Measurements from ENCODE around the gene MACROD2. TPM values are rescaled to one million over a fixed set of nuclear protein-coding genes. Genes with fewer than 3 reads are reported as not detected.
"Not testable (repeated sequence)": the region's sequence is repeated elsewhere in the genome, so short reads cannot be mapped to it uniquely, and the experiment has no call there.

The MACROD2 gene
- total RNA-seq, 1 donor from 2014 or later, result 0.40 TPM

GRCh38 chr20:14902432-14903089 lies 907.2 kb downstream of the MACROD2 start:
- no peak for DNase-seq (ENCODE audit: low read depth in 2 of 2)

- DNase-seq (ENCODE audit: low read depth in 2 of 2), result no peak
Observed at GRCh38 chr20:14906908-14907434, 911.7 kb downstream of the MACROD2 start.

GRCh38 chr20:14910126-14910525 lies 914.8 kb downstream of the MACROD2 start:
- DNase-seq (ENCODE audit: low read depth in 2 of 2), result no peak

- DNase-seq (ENCODE audit: low read depth in 2 of 2), result no peak
Observed at GRCh38 chr20:14913896-14914620, 918.7 kb downstream of the MACROD2 start.

GRCh38 chr20:14914633-14915032 lies 919.3 kb downstream of the MACROD2 start:
- no peak for DNase-seq (ENCODE audit: low read depth in 2 of 2)

- DNase-seq (ENCODE audit: low read depth in 2 of 2), result no peak
Observed at GRCh38 chr20:14915356-14915755, 920.0 kb downstream of the MACROD2 start.

GRCh38 chr20:14916360-14916920 lies 921.1 kb downstream of the MACROD2 start:
- no peak for DNase-seq (ENCODE audit: low read depth in 2 of 2)

GRCh38 chr20:14918281-14918680 lies 923.0 kb downstream of the MACROD2 start:
- DNase-seq (ENCODE audit: low read depth in 2 of 2), result no peak

- DNase-seq (ENCODE audit: low read depth in 2 of 2), result no peak
Observed at GRCh38 chr20:14918976-14919375, 923.7 kb downstream of the MACROD2 start.

GRCh38 chr20:14919501-14920081 lies 924.3 kb downstream of the MACROD2 start:
- no peak for DNase-seq (ENCODE audit: low read depth in 2 of 2)

GRCh38 chr20:14921513-14921912 lies 926.2 kb downstream of the MACROD2 start:
- DNase-seq (ENCODE audit: low read depth in 2 of 2), result peak in 1 of 2 donors; percentile 26

- DNase-seq (ENCODE audit: low read depth in 2 of 2), result no peak
Observed at GRCh38 chr20:14922503-14923267, 927.4 kb downstream of the MACROD2 start.

GRCh38 chr20:14924433-14924832 lies 929.1 kb downstream of the MACROD2 start:
- DNase-seq (ENCODE audit: low read depth in 2 of 2), result no peak

- peak in 1 of 2 donors; percentile 70 for DNase-seq (ENCODE audit: low read depth in 2 of 2)
Observed at GRCh38 chr20:14925300-14925699, 930.0 kb downstream of the MACROD2 start.

- not testable (repeated sequence) for DNase-seq (ENCODE audit: low read depth in 2 of 2)
Observed at GRCh38 chr20:14926436-14926835, 931.1 kb downstream of the MACROD2 start.

- no peak for DNase-seq (ENCODE audit: low read depth in 2 of 2)
Observed at GRCh38 chr20:14928083-14928482, 932.8 kb downstream of the MACROD2 start.

GRCh38 chr20:14929388-14929787 lies 934.1 kb downstream of the MACROD2 start:
- DNase-seq (ENCODE audit: low read depth in 2 of 2), result no peak

GRCh38 chr20:14932040-14932439 lies 936.7 kb downstream of the MACROD2 start:
- DNase-seq (ENCODE audit: low read depth in 2 of 2), result no peak

GRCh38 chr20:14935285-14935684 lies 940.0 kb downstream of the MACROD2 start:
- no peak for DNase-seq (ENCODE audit: low read depth in 2 of 2)

- no peak for DNase-seq (ENCODE audit: low read depth in 2 of 2)
Observed at GRCh38 chr20:14937021-14937420, 941.7 kb downstream of the MACROD2 start.

GRCh38 chr20:14937846-14938245 lies 942.5 kb downstream of the MACROD2 start:
- DNase-seq (ENCODE audit: low read depth in 2 of 2), result no peak

Measured in lung microvascular endothelial cell (primary cell).